Measurements from ENCODE around the gene NDUFB10.

GRCh38 chr16:1990101-1990350 is 30.7 kb downstream of the NDUFB10 start:
- TF ChIP-seq CTCF (IDR thresholded peaks at IDR 0.05; ENCODE audit: low read depth, low read length, poor library complexity, severe bottlenecking) (no peak), EZH2phosphoT487 (IDR thresholded peaks at IDR 0.05; ENCODE audit: borderline replicate concordance, low read length) (no peak)
